ENCODE results near the gene RNASE11.

RNASE11 gene

DNA sequence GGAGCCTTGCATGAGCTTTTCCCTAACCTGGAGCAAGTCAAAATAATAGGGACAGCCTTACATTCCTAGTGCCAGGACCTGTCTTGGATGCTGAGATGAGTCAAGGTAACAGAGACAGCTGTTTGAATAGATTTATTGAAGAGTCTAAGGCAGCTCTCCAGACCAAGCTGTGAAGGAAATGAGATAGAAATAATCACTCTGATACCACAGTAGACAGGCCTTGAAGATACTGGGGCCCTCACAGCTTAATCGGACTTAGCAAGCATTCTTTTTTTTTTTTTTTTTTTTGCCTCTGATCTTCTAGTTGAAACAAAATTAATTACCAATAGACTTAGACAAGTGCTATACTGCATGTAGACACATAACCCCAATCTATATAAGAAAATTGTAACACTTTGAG is 23.8 kb downstream of the RNASE11 start:
- DNase-seq (ENCODE audit: low read depth), result no peak
- H3K4me3 ChIP-seq (ENCODE audit: low read depth, low read length), result no peak overlapping the region
- TF ChIP-seq CTCF (IDR thresholded peaks at IDR 0.05; ENCODE audit: insufficient read depth, low read depth, low read length, missing control alignments), result no peak

GRCh38 chr14:20560961-20561360 is 26.8 kb downstream of the RNASE11 start, which contains the start of gene RNASE9:
Gene RNASE9 (minus strand): TSS chr14:20561047.
- TF ChIP-seq CTCF (IDR thresholded peaks at IDR 0.05; ENCODE audit: insufficient read depth, low read depth, low read length, missing control alignments), result no peak
- no peak for DNase-seq (ENCODE audit: low read depth)
- no peak within 1 kb of the TSS for H3K4me3 ChIP-seq (ENCODE audit: low read depth, low read length)

DNA sequence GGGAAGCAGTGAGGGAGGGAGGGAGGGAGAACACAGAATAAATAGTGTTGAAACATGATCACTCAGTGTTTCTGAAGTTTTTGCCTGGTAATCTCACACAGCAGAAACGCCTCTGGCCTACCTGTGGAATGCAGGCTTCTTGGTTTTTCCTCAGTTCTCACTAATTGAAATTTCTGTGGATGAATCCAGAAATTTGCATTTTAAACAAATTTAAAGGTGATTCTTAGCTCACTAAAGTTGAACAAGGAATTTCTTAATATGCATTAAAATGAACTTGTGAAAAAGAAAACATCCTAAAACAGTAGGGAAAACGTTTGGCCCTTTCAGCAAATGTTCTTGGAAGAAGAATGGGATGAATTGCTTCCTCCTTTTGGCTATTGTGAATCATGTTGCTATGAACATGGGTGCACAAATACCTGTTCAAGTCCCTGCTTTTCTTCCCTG is 28.3 kb downstream of the RNASE11 start:
- TF ChIP-seq CTCF (IDR thresholded peaks at IDR 0.05; ENCODE audit: insufficient read depth, low read depth, low read length, missing control alignments), result no peak
- DNase-seq (ENCODE audit: low read depth), result no peak
- H3K4me3 ChIP-seq (ENCODE audit: low read depth, low read length), result no peak overlapping the region

GRCh38 chr14:20557212-20557542 is 30.6 kb downstream of the RNASE11 start:
- no peak for TF ChIP-seq CTCF (IDR thresholded peaks at IDR 0.05; ENCODE audit: insufficient read depth, low read depth, low read length, missing control alignments)
- no peak overlapping the region for H3K4me3 ChIP-seq (ENCODE audit: low read depth, low read length)
- no peak for DNase-seq (ENCODE audit: low read depth)

- TF ChIP-seq CTCF (IDR thresholded peaks at IDR 0.05; ENCODE audit: insufficient read depth, low read depth, low read length, missing control alignments), result no peak
- DNase-seq (ENCODE audit: low read depth), result no peak
- H3K4me3 ChIP-seq (ENCODE audit: low read depth, low read length), result no peak overlapping the region
Measured at GRCh38 chr14:20556500-20557211, 31.1 kb downstream of the RNASE11 start.

DNA sequence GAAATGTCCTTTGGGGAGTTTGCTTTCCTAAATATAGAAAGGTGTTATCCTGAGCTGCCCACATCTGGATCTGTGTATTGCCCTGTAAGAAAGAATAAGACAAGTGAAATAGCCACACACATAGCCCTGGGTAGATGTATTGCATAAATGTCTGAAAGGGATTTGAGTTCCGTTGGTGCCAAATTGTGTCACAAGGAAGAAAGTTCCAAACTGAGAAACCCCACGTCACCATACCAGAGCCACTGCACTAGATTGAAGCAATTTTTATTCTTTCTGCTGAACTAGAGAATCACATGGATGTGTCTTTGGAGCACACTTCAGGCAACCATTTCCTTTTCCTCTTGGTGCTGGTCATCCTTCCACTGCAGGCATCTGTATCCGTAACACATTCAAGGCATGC is 32.0 kb downstream of the RNASE11 start:
- H3K4me3 ChIP-seq (ENCODE audit: low read depth, low read length), result no peak overlapping the region
- TF ChIP-seq CTCF (IDR thresholded peaks at IDR 0.05; ENCODE audit: insufficient read depth, low read depth, low read length, missing control alignments), result no peak
- no peak for DNase-seq (ENCODE audit: low read depth)

DNA sequence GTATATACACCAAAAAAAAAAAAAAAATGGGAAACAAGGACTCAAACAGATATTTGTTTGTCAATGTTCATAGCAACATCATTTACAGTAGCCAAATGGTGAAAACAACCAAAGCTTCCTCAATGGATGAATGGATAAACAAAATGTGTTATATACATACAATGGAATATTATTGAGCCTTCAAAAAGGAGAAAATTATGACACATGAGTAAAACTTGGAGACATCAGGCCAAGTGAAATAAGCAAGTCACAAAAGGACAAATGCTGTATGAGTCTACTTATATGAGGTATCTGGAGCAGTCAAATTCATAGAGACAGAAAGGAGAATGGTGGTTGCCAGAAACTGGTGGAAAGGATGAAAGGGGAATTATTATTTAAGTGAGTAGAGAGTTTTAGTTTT is 34.8 kb downstream of the RNASE11 start:
- DNase-seq (ENCODE audit: low read depth), result no peak
- no peak for TF ChIP-seq CTCF (IDR thresholded peaks at IDR 0.05; ENCODE audit: insufficient read depth, low read depth, low read length, missing control alignments)
- no peak overlapping the region for H3K4me3 ChIP-seq (ENCODE audit: low read depth, low read length)

All from GM12865 (cell line).